Measurements from ENCODE around the gene PNMA6F.

GRCh38 chrX:153338836-153339235 lies 17.3 kb upstream of the PNMA6F start:
- TF ChIP-seq POLR2A (IDR thresholded peaks at IDR 0.05) (no peak), POLR2AphosphoS5 (IDR thresholded peaks at IDR 0.05) (no peak)
- TF ChIP-seq, protein P1, sequence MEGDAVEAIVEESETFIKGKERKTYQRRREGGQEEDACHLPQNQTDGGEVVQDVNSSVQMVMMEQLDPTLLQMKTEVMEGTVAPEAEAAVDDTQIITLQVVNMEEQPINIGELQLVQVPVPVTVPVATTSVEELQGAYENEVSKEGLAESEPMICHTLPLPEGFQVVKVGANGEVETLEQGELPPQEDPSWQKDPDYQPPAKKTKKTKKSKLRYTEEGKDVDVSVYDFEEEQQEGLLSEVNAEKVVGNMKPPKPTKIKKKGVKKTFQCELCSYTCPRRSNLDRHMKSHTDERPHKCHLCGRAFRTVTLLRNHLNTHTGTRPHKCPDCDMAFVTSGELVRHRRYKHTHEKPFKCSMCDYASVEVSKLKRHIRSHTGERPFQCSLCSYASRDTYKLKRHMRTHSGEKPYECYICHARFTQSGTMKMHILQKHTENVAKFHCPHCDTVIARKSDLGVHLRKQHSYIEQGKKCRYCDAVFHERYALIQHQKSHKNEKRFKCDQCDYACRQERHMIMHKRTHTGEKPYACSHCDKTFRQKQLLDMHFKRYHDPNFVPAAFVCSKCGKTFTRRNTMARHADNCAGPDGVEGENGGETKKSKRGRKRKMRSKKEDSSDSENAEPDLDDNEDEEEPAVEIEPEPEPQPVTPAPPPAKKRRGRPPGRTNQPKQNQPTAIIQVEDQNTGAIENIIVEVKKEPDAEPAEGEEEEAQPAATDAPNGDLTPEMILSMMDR (IDR thresholded peaks at IDR 0.05), result no peak

All from breast epithelium (tissue), 3 donors.